GM21786 (cell line): ENCODE data around the gene GAB2.
A peak's percentile ranks its signal among the peaks of the same experiment; 100 is the strongest.

Experiments used
- ATAC-seq: cut with Tn5 transposase; IDR thresholded peaks from one replicate; pipeline ENCODE4 v1.9.1; 2021; ENCODE audit not compliant: unreplicated experiment

Gene GAB2

GRCh38 chr11:78428773-78429172, 11.2 kb upstream of the GAB2 start:
- ATAC-seq = no peak

GRCh38 chr11:78428266-78428636, 10.6 kb upstream of the GAB2 start:
- no peak for ATAC-seq

- no peak for ATAC-seq
Measured at GRCh38 chr11:78427615-78428265, 10.1 kb upstream of the GAB2 start.

GRCh38 chr11:78426845-78427244, 9.2 kb upstream of the GAB2 start:
- no peak for ATAC-seq

- no peak for ATAC-seq
Measured at GRCh38 chr11:78425399-78426070, 7.9 kb upstream of the GAB2 start.

GRCh38 chr11:78424334-78425270, 7.0 kb upstream of the GAB2 start:
- no peak for ATAC-seq

GRCh38 chr11:78423241-78423640, 5.6 kb upstream of the GAB2 start:
- ATAC-seq = no peak

- no peak for ATAC-seq
Measured at GRCh38 chr11:78420796-78421209, 3.2 kb upstream of the GAB2 start.

- ATAC-seq = no peak
Measured at GRCh38 chr11:78420255-78420764, 2.7 kb upstream of the GAB2 start.

- no peak for ATAC-seq
Measured at GRCh38 chr11:78419327-78419726, 1.7 kb upstream of the GAB2 start.

- ATAC-seq = no peak
Measured at GRCh38 chr11:78418584-78419211, 1.1 kb upstream of the GAB2 start.

GRCh38 chr11:78417888-78418583, 416 bp upstream of the GAB2 start:
- ATAC-seq = peak; percentile 41

GRCh38 chr11:78416285-78417174, 1.1 kb downstream of the GAB2 start:
- ATAC-seq = peak; percentile 58

GRCh38 chr11:78415338-78415737, 2.3 kb downstream of the GAB2 start:
- ATAC-seq = peak; percentile 22

GRCh38 chr11:78414321-78415051, 3.1 kb downstream of the GAB2 start:
- no peak for ATAC-seq

- ATAC-seq = no peak
Measured at GRCh38 chr11:78408619-78409018, 9.0 kb downstream of the GAB2 start.

- no peak for ATAC-seq
Measured at GRCh38 chr11:78406568-78407196, 10.9 kb downstream of the GAB2 start.

GRCh38 chr11:78405805-78406204, 11.8 kb downstream of the GAB2 start:
- ATAC-seq = no peak
